Naive thymus-derived CD8-positive, alpha-beta T cell (primary cell): ENCODE data around the gene ACOT12. TPM values are rescaled to one million over a fixed set of nuclear protein-coding genes. Genes with fewer than 3 reads are reported as not detected.
"Not testable (repeated sequence)": the region's sequence is repeated elsewhere in the genome, so short reads cannot be mapped to it uniquely, and the experiment has no call there.

Source experiments
- ATAC-seq, 2 donors: fragments of 150-1000 bp; cut with Tn5 transposase in 1 of 2; sonication (Bioruptor Pico), chemical (Tn5 transposase) in 1 of 2; 1 replicate in 1 of 2; 2 replicates in 1 of 2; pipeline ENCODE4 v1.10.0; 2021; ENCODE audit warnings: mild to moderate bottlenecking in 2 of 2, moderate library complexity in 2 of 2
- POLR2A ChIA-PET: fragments of 350-600 bp; sonication (Branson Sonifier 250); formaldehyde crosslinking; loops from one replicate; lab custom pipeline; 2021; ENCODE audit warnings: antibody characterized with exemption; lab: Charles Lee
- DNase-seq, 10 donors: peaks; one replicate each; pipeline versions ENCODE4 v3.0.0 to v3.0.0-alpha.2; 2020 to 2022
- H3K27ac Mint-ChIP-seq, 10 donors: one replicate each; pipeline ENCODE4 v1.8.0; 2020 to 2022; ENCODE audit warnings: mild to moderate bottlenecking in 10 of 10, mixed read lengths in 10 of 10, moderate library complexity in 4 of 10, inconsistent platforms in 1 of 10
- H3K27me3 Mint-ChIP-seq, 5 donors: one replicate each; pipeline ENCODE4 v1.8.0; 2021 to 2022; ENCODE audit warnings: mixed read lengths in 5 of 5
- H3K36me3 Mint-ChIP-seq, 3 donors: one replicate each; pipeline ENCODE4 v1.8.0; 2020 to 2022; ENCODE audit warnings: mixed read lengths in 3 of 3, mild to moderate bottlenecking in 2 of 3, inconsistent platforms in 1 of 3
- H3K4me1 Mint-ChIP-seq, 4 donors: one replicate each; pipeline ENCODE4 v1.8.0; 2021 to 2022; ENCODE audit warnings: mixed read lengths in 4 of 4
- H3K4me3 Mint-ChIP-seq, 10 donors: one replicate each; pipeline ENCODE4 v1.8.0; 2020 to 2022; ENCODE audit warnings: mild to moderate bottlenecking in 10 of 10, mixed read lengths in 10 of 10, moderate library complexity in 6 of 10, inconsistent platforms in 1 of 10
- H3K9me3 Mint-ChIP-seq, 9 donors: one replicate each; pipeline ENCODE4 v1.8.0; 2020 to 2022; ENCODE audit warnings: mixed read lengths in 9 of 9, mild to moderate bottlenecking in 3 of 9, inconsistent platforms in 1 of 9, moderate library complexity in 1 of 9
- polyA plus RNA-seq, 3 donors: library from polyadenylated mRNA; unstranded; fragments of 300-500 nt; fragmentation: Illumina TruSeq; gene quantifications; one replicate each; pipeline ENCODE4 v1.2.3, GENCODE V29; 2021
- total RNA-seq, 8 experiments: library from RNA in 2 of 8; stranded (reverse) in 2 of 8; gene quantifications; one replicate each; pipeline ENCODE4 v1.2.3 and lab custom pipeline; 2021 to 2026

The ACOT12 gene
- total and polyA plus RNA-seq, 5 experiments from 2014 or later, result not detected

GRCh38 chr5:81301271-81302015 lies 92.5 kb downstream of the ACOT12 start, which contains the start of gene ZCCHC9:
ZCCHC9 (plus strand) TSS chr5:81301587; CDS start chr5:81304758, 3,171 bp downstream.
- H3K4me3 Mint-ChIP-seq, result peak within 1 kb of the TSS; percentile 88 to 98 (median 96)
- ATAC-seq (peak; percentile 93 to 94), DNase-seq (peak; percentile 85 to 97 (median 92))
- POLR2A ChIA-PET, result interaction anchor here (0.6 to 1.4 kb wide), 6 partner anchors 9 to 1776 kb away, joined by 3 to 5 read pairs (median 3); partner anchors contain the start of genes DHFR, SSBP2 and XRCC4
- H3K4me1 Mint-ChIP-seq, result peaks cover 29 to 63% (median 54%) of the 10 kb centered on the region in 4 donors
- no peaks in the 10 kb centered on the region for H3K9me3 Mint-ChIP-seq
- no peaks in the 10 kb centered on the region for H3K27me3 Mint-ChIP-seq
- peak within 1 kb of the TSS; percentile 95 to 99 (median 98) for H3K27ac Mint-ChIP-seq
- peaks cover 0 to 22% (median 7%) of the 10 kb centered on the region in 3 donors for H3K36me3 Mint-ChIP-seq

GRCh38 chr5:81300921-81301270 lies 93.0 kb downstream of the ACOT12 start:
- POLR2A ChIA-PET, result interaction anchor here (0.7 to 1.4 kb wide), 3 partner anchors 9 to 450 kb away, joined by 3 to 5 read pairs (median 3); partner anchors contain the start of gene SSBP2
- H3K9me3 Mint-ChIP-seq, result no peaks in the 10 kb centered on the region
- DNase-seq (no peak), ATAC-seq (no peak)
- H3K4me1 Mint-ChIP-seq, result peaks cover 29 to 63% (median 54%) of the 10 kb centered on the region in 4 donors
- peak overlapping the region; percentile 95 to 99 (median 98) for H3K27ac Mint-ChIP-seq
- H3K27me3 Mint-ChIP-seq, result no peaks in the 10 kb centered on the region
- peaks cover 0 to 22% (median 7%) of the 10 kb centered on the region in 3 donors for H3K36me3 Mint-ChIP-seq
- H3K4me3 Mint-ChIP-seq, result peak overlapping the region; percentile 88 to 98 (median 96)

- no peak for DNase-seq
- Mint-ChIP-seq H3K27me3 (no peaks in the 10 kb centered on the region), H3K36me3 (peaks cover 12 to 14% (median 13%) of the 10 kb centered on the region in 3 donors), H3K9me3 (peaks cover 0 to 10% (median 4%) of the 10 kb centered on the region in 9 donors), H3K27ac (no peak overlapping the region), H3K4me1 (peaks cover 27 to 56% (median 43%) of the 10 kb centered on the region in 4 donors), H3K4me3 (no peak overlapping the region)
- no peak for ATAC-seq
- POLR2A ChIA-PET, result no interaction called here
These were observed 96.4 kb downstream of the ACOT12 start for GRCh38 chr5:81297531-81297930.

GRCh38 chr5:81294021-81294420 lies 99.9 kb downstream of the ACOT12 start:
- H3K4me3 Mint-ChIP-seq, H3K27ac Mint-ChIP-seq, DNase-seq, POLR2A ChIA-PET, H3K27me3 Mint-ChIP-seq, ATAC-seq: not testable (repeated sequence)
- H3K36me3 Mint-ChIP-seq, result peaks cover 21 to 36% (median 35%) of the 10 kb centered on the region in 3 donors
- peaks cover 3 to 19% (median 11%) of the 10 kb centered on the region in 9 donors for H3K9me3 Mint-ChIP-seq
- peaks cover 33 to 64% (median 44%) of the 10 kb centered on the region in 4 donors for H3K4me1 Mint-ChIP-seq

GRCh38 chr5:81292130-81292529 lies 101.8 kb downstream of the ACOT12 start:
- Mint-ChIP-seq H3K27ac (peak overlapping the region in 4 of 10 donors; percentile 13 to 48 (median 38)), H3K4me1 (peaks cover 27 to 53% (median 41%) of the 10 kb centered on the region in 4 donors), H3K9me3 (peaks cover 3 to 19% (median 11%) of the 10 kb centered on the region in 9 donors), H3K4me3 (peak overlapping the region in 4 of 10 donors; percentile 2 to 50 (median 8)), H3K27me3 (no peaks in the 10 kb centered on the region), H3K36me3 (peaks cover 21 to 41% (median 37%) of the 10 kb centered on the region in 3 donors)
- ATAC-seq (peak in 1 of 2 donors; percentile 38), DNase-seq (no peak)
- POLR2A ChIA-PET, result interaction anchor here (0.9 kb wide), 1 partner anchor 9 kb away, joined by 3 read pairs; the partner anchor contains the start of gene ZCCHC9

DNA sequence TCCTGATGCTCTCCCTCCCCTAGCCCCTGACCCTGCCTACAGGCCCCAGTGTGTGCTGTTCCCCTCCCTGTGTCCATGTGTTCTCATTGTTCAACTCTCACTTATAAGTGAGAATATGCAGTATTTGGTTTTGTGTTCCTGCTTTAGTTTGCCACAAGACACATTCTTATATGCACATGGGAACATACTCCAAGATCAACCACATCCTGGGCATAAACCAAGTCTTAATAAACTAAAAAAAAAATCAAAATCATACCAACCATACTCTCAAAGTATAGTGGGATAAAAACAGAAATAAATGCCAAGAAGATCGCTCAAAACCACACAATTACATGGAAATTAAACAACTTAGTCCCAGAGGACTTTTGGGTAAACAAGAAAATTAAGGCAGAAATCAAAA lies 103.8 kb downstream of the ACOT12 start:
- H3K27ac Mint-ChIP-seq, result peak overlapping the region in 3 of 10 donors; percentile 40 to 86 (median 55)
- DNase-seq, result no peak
- no peaks in the 10 kb centered on the region for H3K27me3 Mint-ChIP-seq
- H3K4me1 Mint-ChIP-seq, result peaks cover 32 to 55% (median 45%) of the 10 kb centered on the region in 4 donors
- POLR2A ChIA-PET, result no interaction called here
- H3K9me3 Mint-ChIP-seq, result peaks cover 3 to 19% (median 11%) of the 10 kb centered on the region in 9 donors
- H3K4me3 Mint-ChIP-seq, result peak overlapping the region in 4 of 10 donors; percentile 1 to 21 (median 8)
- ATAC-seq, result no peak
- H3K36me3 Mint-ChIP-seq, result peaks cover 21 to 49% (median 46%) of the 10 kb centered on the region in 3 donors

- ATAC-seq (no peak), DNase-seq (no peak)
- H3K27me3 Mint-ChIP-seq, result no peaks in the 10 kb centered on the region
- peaks cover 27 to 48% (median 40%) of the 10 kb centered on the region in 4 donors for H3K4me1 Mint-ChIP-seq
- POLR2A ChIA-PET, result no interaction called here
- no peak overlapping the region for H3K27ac Mint-ChIP-seq
- H3K36me3 Mint-ChIP-seq, result peaks cover 9 to 45% (median 43%) of the 10 kb centered on the region in 3 donors
- peaks cover 0 to 15% (median 11%) of the 10 kb centered on the region in 9 donors for H3K9me3 Mint-ChIP-seq
- no peak overlapping the region for H3K4me3 Mint-ChIP-seq
These were observed 105.9 kb downstream of the ACOT12 start for GRCh38 chr5:81288021-81288433.

DNA sequence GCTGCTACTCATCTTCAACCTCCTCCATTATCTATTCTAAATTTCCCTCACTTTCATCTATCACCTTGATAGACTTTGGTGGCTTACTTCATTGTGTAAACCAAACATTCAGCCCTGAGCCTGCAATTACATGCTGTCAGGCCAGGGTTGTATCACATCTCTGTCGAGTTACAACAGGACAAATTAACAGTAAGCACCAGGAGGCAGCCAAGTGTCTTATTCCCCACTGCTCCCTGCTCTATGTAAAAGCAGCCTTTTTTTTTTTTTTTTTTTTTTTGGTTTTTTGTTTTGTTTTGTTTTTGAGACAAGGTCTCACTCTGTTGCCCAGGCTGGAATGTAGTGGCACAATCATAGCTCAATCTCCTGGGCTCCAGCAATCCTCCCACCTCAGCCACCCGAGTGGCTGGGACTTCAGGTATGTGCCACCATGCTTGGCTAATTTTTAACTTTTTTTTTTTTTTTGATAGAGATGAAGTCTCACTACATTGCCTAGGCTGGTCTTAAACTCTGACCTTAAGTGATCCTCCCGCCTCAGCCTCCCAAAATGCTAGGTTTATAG lies 107.8 kb downstream of the ACOT12 start:
- H3K4me1 Mint-ChIP-seq, result peaks cover 19 to 34% (median 25%) of the 10 kb centered on the region in 4 donors

GRCh38 chr5:81283976-81284375 lies 110.0 kb downstream of the ACOT12 start:
- Mint-ChIP-seq H3K4me3 (no peak overlapping the region), H3K4me1 (peaks cover 6 to 18% (median 10%) of the 10 kb centered on the region in 4 donors), H3K9me3 (peaks cover 0 to 16% (median 3%) of the 10 kb centered on the region in 9 donors), H3K27ac (no peak overlapping the region), H3K27me3 (no peaks in the 10 kb centered on the region), H3K36me3 (peaks cover 0 to 29% (median 22%) of the 10 kb centered on the region in 3 donors)
- ATAC-seq, result no peak
- no peak for DNase-seq
- POLR2A ChIA-PET, result no interaction called here

More for the DNA sequence above, 107.8 kb downstream of the ACOT12 start:
- ATAC-seq (no peak), DNase-seq (no peak)
- Mint-ChIP-seq H3K36me3 (peaks cover 2 to 34% (median 34%) of the 10 kb centered on the region in 3 donors), H3K9me3 (peaks cover 0 to 10% (median 2%) of the 10 kb centered on the region in 9 donors), H3K27ac (peak overlapping the region in 1 of 10 donors; percentile 2), H3K27me3 (no peaks in the 10 kb centered on the region), H3K4me3 (no peak overlapping the region)
- POLR2A ChIA-PET, result interaction anchor here (0.7 kb wide), 1 partner anchor 28 kb away, joined by 3 read pairs; no protein-coding TSS in a partner anchor

Other genes with a start within 250 kb of the ACOT12 start
- under 1 TPM in 1 of 2 experiments, not detected in 1; 0.78 TPM for gene CKMT2, start 160.8 kb downstream of the ACOT12 start, total RNA-seq
- gene CKMT2, start 160.8 kb downstream of the ACOT12 start, polyA plus RNA-seq, result not detected
- 10 to 100 TPM; 25.4 to 25.5 TPM for gene ZCCHC9, start 92.5 kb downstream of the ACOT12 start, total RNA-seq
- gene ZCCHC9, start 92.5 kb downstream of the ACOT12 start, polyA plus RNA-seq, result 10 to 100 TPM in 2 of 3 donors, 1 to 10 TPM in 1; 9.7 to 19.0 (median 16.0) TPM